SK-N-DZ (cell line): ENCODE results near the gene KRT5.
"Not testable (repeated sequence)": the region's sequence is repeated elsewhere in the genome, so short reads cannot be mapped to it uniquely, and the experiment has no call there.

ENCODE experiments used
- DNase-seq: peaks from one replicate; pipeline ENCODE4 v3.0.0-alpha.2; 2015; ENCODE audit warnings: low spot score

The KRT5 gene

DNA sequence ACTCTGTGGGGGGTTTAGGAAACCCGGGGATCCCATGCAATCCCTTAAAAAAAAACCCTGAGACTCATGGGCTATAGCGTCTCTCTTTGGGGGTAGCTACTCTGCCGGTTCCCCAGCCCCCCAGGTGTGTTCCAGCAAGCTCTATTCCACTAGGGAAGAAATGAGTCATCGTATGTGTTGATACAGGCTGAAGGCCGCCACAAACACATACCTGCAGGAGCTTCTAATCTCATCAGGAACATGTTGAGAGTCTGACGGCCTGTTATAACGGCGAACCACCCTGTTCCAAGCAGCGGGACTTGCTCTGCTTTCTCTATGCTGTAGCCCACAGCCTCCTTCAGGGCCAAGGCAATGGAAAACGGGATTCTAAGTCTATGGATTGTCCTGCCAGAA, 977 bp upstream of the KRT5 start:
- no peak for DNase-seq

DNA sequence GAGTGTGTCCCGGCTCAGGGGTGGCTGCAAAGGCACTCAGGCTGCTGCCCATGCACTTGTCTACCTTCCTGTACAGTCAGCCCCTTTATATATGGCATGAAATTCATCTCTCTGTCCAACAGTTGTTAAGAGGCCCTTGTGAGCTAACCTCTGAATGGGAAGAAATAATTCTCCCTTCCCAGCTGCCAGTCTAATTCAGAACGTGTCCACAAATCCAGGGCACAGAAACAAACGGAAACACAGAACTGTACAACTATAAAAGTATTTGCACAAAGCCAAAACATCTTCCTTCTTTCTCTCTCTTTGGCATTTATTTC, 849 bp downstream of the KRT5 start:
- no peak for DNase-seq

DNA sequence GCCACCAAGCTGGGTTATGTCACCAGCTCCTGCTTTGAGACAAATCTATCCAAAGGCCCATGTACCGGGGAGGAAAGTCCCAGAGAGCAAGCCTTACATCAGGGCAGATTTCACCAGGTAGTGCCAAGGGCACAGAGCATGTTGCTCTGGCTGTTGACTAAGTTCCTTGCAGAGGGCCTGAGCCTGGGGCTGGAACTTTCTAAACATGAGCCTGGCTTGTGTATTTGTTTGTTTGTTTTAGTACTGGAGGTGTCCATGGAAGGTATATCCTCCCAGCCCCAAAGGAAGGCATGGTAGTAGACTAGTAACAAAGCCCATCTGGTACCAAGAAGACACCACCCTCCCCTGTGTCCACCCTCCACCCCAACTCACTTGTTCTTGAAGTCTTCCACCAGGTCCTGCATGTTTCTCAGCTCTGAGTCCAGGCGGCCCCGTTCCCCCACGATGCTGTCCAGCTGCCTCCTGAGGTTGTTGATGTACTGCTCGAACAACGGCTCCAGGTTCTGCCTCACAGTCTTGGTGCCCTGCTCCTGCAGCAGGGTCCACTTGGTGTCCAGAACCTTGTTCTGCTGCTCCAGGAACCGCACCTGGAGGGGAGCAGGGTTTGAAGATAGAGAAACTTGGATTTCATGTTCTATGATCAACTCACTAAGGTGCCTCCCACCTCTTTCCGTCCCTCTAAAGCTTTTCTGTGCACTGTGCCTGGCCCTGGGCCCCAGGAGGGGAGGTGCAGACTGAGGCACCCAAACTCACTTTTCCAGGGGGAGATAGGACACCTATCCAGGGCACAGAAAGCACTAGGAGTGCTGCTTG, 1.4 kb downstream of the KRT5 start:
- DNase-seq: no peak

DNA sequence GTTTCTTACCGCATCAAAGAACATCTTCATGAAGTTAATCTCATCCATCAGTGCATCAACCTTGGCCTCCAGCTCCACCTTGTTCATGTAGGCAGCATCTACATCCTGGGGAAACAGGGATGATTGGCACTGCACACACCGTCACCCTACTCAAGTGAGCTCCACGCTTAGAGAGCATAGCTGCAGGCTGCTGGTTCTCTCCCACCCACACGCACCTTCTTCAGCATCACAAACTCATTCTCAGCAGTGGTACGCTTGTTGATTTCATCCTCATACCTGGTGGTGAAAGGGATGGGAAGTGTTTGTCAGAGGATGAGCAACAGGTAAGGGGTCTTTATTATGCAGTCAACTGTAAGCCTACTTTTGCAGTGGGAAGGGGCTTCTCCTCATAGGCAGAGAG, 2.3 kb downstream of the KRT5 start:
- no peak for DNase-seq

DNA sequence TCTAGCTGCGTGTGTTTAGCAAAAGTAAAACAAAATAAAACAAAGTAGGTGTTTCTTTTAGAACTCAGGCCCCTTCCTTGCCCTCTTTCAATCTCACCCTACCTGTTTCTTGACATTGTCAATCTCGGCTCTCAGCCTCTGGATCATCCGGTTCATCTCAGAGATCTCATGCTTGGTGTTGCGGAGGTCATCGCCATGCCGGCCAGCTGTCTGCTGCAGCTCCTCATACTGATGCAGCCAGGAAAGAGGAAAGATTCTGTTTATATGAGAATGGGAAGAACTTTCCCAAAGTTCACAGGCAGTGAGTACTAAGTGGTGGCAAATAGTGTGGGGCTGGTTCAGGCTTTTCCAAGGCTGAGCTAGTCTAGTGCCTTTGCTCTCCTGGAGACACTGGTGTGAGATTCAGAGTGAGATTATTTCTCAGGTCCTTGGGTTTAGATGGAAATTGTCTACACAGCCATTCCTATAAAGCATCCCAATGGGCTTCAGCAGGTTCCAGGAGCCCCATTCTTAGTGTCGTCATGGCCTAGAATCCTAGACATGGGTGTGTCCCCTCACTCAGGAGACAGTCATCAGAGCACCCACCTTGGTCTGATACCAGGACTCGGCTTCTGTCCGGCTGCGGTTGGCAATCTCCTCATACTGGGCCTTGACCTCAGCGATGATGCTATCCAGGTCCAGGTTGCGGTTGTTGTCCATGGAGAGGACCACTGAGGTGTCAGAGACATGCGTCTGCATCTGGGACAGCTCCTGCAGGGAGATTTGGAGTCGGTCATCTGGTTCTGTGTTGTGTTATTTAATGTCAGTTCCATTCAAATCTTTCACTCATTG, 3.0 kb downstream of the KRT5 start:
- DNase-seq: no peak

DNA sequence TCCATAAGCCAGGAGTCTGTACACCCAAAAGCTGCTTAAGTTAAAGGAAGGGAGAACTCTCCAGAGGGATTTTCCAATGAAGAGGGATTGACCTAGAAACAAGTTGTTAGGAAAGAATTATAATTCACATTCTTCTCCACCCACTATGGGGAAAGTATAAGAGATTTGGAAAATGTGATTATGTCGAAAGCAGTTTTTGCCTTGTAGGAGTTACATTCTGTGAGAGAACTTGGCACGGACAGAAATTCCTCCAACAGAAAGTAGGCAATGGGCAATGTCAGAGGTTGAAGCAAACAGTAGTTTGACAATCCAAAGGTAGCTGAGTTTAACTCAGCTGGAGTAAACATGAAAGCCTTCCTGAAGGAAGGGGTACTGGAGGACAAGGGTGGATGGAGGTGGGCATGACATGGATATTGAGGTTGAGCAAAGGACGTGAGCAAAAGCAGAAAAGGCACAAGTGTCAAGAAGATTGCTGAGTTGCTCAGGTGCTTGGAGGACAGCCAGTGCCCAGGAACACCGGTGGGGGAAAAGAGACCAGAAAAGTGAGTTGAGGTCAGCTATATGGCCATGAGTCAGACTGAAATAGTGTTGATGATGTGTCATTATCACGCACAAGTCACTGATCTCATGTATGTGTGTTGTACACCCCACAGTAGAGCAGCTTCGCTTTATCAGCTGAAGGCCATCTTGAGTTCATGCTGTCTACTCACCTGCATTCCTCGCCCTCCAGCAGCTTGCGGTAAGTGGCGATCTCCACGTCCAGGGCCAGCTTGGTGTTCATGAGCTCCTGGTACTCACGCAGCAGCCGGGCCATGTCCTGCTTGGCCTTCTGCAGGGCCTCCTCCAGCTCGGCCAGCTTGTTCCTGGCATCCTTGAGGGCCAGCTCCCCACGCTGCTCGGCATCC, 4.0 kb downstream of the KRT5 start:
- DNase-seq: no peak

DNA sequence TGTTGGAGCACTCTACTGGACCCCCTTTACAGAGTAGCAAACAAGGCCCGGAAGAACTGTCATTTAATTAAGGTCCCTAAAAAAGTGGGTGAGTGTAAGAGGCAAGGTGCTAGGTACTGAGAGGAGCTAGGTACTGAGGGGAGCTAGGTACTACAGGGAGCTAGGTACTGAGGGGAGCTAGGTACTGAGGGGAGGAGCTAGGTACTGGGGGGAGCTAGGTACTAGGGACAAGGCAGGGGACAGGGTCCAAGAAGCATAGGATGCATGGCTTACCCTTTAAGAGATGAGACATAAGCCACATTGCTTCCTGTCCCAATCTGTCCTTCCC, 4.9 kb downstream of the KRT5 start:
- DNase-seq: no peak

DNA sequence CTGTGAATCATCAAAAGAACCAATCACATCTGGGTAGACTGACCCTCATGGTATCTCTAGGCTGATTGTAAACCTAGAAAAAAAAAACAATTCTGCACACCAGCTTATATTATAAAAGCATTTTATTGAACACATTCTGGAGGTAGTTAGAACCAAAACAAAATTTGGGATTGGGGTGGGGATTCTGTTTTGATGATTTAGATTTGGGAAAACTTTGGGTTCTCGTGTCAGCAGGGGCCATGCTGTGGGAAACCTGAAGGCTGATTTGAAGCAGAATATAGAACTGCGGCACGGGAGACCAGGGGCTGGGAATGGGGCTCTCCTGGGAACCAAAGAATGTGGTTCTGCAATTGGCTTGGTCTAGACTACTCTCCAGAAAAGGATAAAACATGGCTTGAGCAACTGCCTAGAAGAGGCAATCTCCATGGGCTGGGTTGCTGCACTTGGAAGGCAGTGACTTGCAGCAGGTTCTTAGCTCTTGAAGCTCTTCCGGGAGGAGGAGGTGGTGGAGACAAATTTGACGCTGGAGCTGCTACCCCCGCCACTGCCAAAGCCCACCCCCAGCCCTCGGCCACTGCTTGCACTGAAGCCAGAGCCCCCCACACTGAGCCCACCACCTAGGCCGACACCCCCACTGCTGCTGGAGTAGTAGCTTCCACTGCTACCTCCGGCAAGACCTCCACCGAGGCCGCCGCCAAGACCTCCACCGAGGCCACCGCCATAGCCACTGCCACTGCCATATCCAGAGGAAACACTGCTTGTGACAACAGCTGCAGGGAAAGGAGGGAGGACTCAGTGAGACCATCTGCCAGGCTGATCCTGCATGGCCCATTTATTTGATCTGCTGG, 5.5 kb downstream of the KRT5 start:
- no peak for DNase-seq

DNA sequence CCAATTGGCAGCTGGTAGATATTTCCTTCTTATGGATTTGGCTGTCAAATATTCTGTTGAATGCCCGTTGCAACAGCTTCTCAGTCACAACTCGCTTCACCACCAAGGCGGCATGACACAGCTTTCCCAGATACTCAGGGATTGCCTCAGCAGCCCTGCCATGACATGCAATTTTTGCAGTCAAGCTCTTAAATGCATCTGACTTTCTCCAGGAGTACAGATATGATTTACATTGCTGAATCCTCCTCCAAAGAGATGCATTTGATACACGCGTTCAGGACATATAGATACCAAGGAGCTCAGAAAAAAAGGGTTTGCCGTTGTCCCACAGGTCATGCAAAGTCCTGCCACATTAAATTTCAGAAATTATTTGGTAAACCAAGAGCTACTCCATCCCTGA, 6.5 kb downstream of the KRT5 start:
- DNase-seq: no peak

DNA sequence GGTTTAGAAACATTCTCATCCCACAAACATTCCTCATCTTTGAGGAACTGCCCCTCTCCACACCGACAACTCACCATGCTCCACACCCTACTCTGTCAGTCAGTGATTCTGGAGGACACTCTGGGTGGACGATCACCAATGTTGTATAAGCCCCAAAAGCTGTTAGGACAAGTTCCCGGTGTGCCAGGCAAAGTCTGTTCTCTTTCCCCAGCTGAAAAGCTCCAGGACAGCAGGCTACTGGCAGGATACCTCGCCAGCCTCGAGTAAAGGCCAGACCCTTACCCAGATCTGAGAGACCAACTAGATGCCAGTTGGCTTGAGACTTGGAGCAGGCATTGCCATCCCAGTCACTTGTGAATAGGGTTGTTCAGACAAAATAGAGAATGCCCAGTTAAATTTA, 12.0 kb downstream of the KRT5 start:
- DNase-seq: no peak

DNA sequence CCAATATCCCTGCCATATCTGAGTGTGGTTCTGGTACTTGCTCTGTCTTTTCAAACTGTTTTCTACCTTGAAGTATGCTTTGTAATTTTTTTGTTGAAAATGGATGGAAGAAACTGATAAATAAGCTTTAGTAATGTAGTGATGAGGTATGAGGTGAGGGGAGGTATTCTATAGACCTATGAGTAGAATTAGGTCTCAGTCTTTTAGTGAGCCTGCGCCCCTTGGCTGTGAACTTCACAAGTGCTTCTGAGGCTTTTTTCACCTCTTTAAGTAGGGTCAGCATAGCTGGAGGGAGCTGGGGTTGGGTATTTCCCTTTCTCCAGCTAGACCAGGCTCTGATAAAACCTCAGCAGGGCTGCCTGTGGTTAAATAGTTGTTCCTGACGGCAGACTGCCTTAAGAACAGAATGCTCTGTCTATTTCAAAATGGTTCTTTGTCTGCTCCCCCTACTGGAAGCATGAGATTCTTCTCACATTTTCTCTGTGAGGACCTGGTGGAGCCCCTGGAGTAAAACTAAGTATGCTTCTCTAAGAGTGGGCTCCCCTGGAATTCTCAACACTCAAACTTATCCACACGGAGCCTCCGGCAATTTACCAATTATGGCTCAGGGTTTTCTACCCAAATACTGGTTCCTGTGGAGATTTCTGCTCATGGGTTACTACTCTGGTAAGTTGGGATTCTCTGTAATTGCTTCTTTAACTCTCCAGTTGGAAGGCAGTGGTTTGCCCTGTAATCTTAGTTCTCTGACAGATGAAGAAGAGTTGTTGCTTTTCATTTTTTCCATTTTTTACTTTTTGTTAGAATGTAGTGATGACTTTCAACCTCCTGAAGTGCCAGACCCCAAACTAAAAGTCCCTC, 13.1 kb downstream of the KRT5 start:
- DNase-seq: no peak

DNA sequence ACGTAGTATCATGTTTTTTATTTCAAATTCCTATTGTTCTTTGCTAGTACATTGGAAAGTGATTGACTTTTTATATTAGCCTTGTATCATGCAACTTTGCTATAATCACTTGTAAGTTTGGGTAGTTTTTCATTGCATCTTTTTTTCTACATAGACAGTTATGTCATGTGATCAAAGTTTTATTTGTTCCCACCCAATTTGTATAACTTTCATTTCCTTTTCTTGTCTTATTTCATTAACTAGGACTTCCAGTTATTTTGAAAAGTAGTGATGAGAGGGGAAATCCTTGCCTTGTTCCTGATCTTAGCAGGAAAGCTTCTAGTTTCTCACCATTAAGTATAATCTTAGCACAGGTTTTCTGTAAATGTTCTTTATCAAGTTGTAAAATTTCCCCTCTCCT, 17.3 kb downstream of the KRT5 start:
- no peak for DNase-seq

DNA sequence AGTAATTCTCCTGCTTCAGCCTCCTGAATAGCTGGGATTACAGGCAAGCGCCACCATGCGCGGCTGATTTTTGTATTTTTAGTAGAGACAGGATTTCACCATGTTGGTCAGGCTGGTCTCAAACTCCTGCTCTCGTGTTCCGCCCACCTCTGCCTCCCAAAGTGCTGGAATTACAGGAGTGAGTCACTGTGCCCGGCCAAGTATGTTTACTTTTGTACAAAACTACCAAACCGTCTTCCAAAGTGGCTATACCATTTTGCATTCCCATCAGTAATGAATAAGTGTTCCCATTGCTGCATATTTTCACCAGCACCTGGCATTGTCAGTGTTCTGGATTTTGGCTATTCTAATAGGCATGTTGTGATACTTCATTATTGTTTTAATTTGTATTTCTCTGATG, 18.7 kb downstream of the KRT5 start:
- no peak for DNase-seq

DNA sequence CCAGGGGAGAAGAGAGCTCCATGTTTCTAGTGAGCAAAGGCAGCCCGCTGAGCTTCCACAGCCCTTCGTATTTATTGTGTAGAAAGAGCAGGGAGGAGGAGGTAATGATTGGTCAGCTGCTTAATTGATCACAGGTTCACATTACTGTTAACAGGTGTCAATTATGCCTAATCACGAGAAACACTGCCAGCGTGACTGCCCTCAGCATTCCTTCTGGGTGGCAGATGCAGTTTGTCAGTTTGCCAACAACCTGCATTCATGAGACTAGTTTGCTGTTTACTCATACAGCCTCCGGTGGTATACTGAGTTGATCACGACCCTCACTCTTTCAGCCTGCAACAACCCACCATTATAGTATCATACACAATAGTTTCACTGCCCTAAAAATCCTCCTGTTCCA, 19.6 kb downstream of the KRT5 start:
- not testable (repeated sequence) for DNase-seq

DNA sequence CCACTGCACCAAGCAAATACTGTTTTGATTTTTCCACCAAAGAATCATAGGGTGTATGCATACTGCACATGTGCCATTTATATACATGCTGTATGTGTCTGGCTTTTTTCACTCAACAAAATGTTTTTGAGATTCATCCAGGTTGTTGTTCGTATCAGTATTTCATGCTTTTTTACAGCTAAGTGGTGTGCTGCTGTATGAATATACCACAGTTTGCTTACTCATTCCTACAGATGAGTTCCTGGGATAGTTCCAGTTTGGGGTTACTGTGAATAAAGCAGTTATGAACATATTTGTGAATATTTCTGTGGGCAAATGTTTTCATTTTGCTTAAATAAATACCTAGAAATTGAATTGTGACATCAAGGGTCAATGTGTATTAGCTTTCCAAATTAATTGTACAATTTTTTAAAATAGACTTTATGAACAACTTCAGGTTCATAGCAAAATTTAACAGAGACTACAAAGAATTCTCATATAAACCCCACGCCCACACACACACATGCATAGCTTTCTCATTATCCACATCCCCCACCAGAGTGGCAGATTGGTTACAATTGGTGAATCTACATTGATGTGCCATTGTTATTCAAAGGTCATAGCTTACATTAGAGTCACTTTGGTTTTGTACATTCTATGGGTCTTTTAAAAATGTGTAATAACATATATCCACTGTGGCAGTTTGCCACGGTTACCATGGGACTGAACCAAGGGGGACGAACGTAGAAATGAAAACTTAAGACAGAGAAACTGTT, 20.2 kb downstream of the KRT5 start:
- DNase-seq: no peak

DNA sequence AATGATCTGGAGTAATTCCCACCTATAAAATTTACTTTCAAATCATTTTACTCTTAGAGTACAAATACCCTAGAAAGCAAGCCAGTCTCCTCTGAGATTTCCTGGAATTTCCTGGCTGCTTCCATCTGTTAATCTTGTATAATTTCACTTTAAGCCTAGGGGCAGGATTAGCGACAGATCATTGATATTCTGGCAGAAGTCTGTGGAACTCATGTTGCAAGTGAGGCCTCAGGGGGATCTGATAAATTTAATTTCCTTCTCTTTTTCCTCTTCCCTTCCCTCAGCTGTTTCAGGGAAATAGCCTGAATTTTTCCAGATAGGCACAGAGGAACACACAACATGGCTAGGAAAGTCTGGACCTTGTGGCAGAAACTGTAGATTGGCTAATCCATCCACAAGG, 21.2 kb downstream of the KRT5 start:
- DNase-seq: no peak

DNA sequence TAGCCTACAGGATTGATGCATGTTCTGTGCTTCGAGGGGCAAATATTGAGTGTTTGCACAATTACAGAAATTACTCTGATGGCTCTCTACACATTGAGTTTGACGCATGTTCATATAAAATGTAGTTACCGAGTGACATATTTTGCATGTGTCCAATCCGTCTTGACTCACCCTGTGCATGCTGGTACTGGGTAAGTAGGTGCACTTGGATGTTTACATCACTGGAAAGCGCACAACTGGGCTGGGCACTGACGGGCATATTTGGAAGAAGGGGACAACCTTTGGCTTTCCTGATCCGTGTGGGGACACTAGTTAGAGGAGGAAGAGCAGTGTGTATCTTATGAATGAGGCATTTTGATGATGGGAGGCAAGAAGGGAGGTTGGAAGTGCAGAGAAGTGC, 22.2 kb downstream of the KRT5 start:
- DNase-seq: no peak

DNA sequence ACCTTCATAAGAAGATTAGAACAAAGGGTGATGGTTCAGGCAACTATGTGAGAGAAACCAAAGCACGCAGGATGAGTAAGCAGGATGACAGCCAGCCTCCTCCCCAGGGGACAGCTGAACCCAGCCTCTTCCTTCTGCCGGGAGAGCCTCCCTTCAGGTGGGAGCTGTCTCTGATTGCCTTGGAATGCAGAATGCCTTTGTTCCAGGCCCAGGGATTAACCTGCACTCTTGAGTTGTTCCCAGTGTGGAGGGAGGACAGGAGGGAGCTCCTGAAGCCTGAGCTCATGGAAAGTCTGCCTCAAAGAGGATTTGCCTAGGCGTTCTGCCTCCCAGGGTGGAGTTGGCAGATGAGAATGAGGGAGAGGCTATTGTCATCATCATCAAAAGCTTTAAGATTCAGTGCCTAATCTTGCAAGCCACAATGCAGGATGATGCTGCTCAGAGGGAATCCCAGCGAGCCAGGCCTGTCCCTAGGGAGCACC, 23.6 kb downstream of the KRT5 start:
- no peak for DNase-seq

DNA sequence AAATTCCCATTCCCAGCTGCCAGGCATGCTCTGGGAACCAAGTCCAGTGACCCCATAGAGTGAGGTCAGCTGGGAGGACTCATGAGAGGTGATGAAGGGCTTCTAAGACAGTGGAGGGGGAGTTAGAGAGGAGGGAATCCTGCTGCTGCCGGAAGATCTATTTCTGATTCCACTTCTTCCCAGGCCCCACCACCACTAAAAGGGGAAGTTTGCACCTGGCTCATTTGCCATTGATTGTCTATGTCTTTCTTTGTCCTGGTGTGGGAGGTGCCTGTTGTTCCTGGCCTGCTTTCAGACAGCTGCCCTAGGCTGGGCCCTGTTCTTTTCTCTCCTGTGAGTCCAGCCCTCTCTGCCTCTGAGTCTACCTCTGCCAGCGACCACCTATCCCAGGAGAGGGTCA, 24.1 kb downstream of the KRT5 start:
- DNase-seq: no peak

DNA sequence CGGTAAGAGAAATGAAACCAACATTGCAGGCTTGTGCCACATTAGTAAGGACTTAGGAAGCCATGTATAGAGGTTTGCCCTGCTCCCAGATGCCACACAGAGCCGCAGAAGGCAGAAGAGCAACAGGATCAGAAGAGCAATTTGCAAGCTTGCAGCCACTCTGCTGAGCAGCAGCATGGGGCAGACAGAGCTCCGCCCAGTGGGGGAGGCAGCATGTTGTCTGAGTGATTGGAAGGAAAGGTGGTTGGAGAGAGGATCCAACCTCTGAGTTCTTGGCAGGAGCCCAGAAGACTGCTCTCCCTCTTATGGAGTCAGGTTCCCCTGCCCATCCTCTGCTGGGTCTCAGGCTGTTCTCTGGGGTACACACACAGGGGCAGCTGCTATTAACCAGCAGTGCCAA, 24.8 kb downstream of the KRT5 start:
- DNase-seq: no peak
